HG02970 (cell line): ENCODE measurements around the gene SPEM2.
"Not testable (repeated sequence)": the region's sequence is repeated elsewhere in the genome, so short reads cannot be mapped to it uniquely, and the experiment has no call there.

ENCODE experiments used
- ATAC-seq: cut with Tn5 transposase; IDR thresholded peaks from one replicate; pipeline ENCODE4 v1.9.1; 2021; ENCODE audit warnings: mild to moderate bottlenecking, moderate library complexity, moderate number of reproducible peaks; ENCODE audit not compliant: unreplicated experiment, low FRiP score

The SPEM2 gene

DNA sequence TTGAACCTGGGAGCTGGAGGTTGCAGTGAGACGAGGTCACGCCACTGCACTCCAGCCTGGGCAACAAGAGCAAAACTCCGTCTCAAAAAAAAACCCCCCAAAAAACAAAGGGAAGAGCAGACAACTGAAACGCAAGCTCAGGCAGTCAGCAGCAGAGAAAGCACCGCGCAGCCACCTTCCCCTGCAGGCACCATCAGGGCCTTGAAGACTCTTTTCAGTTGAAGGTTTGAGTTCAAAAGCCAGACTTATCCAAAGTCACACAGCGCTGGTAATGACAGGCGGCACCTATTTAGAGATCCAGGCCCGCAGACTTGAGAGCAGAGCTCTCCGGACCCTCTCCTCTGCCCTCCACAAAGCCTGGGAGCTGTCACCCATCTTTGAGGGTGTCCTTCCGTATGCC lies 42.9 kb downstream of the SPEM2 start:
- no peak for ATAC-seq

DNA sequence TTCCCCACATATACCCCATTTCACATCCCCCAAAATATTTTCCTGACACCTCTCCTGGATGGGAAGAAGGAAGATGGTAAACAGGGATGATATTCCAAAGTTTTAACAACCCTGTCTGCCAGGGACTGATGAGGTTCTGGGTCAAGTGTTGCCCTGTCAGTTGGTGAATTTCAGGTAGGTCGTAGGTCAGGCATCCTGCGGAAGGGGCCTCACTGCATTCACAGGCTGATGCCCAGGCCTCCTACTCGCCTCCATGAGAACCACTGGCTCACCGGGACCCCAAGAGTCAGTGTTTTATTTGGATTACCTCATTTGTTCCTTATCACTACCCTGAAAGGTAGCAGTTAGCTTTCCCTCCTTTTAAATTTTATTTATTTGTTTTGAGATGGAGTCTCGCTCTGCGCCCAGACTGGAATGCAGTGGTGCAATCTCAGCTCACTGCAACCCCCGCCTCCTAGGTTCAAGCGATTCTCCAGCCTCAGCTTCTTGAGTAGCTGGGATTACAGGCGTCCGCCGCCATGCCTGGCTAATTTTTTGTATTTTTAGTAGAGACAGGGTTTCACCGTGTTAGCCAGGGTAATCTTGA lies 43.5 kb downstream of the SPEM2 start:
- ATAC-seq = no peak

DNA sequence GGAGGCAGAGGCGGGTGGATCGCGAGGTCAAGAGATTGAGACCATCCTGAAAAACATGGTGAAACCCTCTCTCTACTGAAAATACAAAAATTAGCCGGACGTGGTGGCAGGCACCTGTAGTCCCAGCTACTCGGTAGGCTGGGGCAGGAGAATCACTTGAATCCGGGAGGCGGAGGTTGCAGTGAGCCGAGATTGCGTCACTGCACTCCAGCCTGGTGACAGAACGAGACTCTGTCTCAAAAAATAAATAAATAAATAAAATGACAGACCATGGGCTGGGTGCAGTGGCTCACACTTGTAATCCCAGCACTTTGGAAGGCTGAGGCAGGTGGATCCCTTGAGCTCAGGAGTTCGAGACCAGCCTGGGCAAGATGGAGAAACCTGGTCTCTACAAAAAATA lies 44.4 kb downstream of the SPEM2 start:
- not testable (repeated sequence) for ATAC-seq

DNA sequence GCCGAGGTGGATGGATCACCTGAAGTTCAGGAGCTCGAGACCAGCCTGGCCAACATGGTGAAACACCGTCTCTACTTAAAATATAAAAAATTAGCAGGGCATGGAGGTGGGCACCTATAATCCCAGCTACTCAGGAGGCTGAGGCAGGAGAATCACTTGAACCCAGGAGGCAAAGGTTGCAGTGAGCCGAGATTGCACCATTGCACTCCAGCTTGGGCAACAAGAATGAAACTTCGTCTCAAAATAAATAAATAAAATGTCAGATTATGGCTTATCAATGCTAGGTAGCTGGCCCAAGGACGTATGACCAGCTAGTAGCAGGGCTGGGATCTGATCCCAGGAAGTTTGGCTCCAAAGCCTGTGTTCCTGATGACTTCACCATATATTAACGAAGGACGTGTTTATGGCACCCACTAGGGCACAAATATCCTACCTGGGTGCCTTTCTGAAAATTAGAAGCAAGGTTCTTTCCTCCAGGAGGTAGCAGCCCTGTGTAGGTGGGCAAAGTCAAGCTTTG lies 45.1 kb downstream of the SPEM2 start:
- ATAC-seq = not testable (repeated sequence)

DNA sequence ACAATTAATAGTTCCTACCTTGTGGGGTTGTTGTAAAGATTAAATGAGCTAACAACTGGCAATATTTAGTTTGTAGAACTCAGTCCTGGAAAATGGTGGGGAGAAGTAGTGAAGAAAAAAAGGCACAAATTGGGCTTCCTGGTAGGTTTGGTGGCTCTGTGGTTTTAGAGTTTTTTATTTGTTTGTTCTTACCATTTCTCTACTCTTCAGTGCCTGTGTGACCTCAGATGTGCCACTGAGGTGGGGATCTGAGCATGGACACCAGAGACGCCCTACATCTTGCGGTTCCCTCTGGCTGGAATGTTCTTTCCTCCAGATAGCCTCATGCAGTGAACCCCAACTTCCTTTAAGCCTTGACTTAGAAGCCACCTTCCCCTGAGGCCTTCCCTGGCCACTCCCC lies 46.3 kb downstream of the SPEM2 start:
- no peak for ATAC-seq

DNA sequence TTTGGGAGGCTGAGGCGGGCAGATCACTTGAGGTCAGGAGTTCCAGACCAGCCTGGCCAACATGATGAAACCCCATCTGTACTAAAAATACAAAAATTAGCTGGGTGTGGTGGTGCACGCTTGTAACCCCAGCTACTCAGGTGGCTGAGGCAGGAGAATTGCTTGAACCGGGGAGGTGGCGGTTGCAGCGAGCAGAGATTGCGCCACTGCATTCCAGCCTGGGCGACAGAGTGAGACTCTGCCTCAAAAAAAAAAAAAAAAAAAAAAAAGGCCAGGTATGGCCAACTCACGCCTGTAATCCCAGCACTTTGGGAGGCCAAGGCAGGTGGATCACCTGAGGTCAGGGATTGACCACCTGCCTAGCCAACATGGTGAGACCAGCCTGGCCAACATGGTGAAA lies 49.4 kb downstream of the SPEM2 start:
- ATAC-seq = not testable (repeated sequence)

DNA sequence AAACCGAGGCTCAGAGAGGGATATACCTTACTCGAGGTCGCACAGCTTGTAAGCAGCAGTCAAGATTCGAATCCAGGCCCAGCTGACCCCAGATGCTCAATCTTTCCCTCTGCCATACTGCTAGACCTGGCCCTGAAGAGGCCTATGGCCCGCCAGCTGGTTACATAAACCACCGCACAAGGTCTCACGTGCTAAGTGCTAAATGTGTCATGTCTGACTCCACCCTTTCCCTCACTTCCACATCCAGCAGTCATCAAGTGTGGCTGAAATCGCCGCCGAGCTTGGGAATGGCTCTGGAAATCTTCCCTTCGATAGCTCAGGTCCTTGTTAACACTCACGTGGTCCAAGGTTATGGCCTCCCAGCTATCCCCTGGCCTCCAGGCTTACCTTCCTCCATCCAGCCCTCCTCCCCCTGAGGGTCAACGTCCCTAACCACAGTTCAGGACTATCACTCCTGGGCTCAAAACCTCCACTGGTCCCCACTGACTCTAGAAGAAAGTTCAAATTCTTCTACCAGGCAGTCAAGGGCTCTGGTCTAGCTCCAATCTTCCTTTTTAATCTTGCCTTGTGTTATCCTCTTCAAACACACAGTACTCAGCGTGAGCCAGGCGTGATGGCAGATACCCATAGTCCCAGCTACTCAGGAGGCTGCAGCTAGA lies 50.5 kb downstream of the SPEM2 start:
- no peak for ATAC-seq

DNA sequence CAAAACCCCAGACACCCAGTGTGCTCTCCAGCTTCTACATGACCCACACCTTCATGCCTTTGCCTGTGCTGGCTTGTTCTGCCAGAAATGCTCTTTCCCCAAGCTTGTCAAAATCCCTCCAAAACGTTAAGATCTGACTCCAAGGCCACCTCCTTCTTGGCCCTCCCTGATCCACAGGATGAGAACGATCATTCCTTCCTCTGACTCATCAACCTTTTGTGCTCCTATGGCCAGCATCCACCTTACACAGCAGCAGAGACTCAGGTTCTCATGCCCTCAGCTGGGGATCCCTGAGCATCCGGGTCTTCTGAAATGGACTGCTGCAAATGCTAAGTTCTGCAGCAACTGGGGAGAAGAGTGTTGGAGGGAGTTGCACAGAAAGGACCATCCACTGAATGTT lies 51.1 kb downstream of the SPEM2 start:
- ATAC-seq = no peak

DNA sequence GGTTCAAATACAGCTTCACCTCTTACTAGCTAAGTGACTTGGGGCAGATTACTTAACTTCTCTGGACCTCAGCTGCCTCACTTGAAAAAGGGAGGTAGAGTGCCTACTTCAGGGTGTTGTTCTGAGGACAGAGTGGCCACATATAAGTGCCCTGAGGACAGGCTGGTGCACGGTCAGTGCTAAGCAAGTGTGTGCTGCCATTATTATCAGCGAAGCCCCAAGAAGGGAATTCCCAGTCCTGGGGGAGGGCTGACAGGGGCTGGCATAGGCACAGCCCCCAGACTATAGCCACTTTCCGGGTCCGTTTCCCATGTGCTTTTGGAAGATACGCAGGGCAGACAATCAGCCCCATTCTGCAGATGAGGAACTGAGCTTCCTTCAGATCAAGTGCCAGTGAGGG lies 51.5 kb downstream of the SPEM2 start:
- no peak for ATAC-seq
